ENCODE results near the gene UFSP2.

UFSP2 gene

GRCh38 chr4:185358959-185359358 is 66.8 kb downstream of the UFSP2 start:
- no peak overlapping the region for H3K4me2 ChIP-seq (ENCODE audit: low read length)
- TF ChIP-seq EZH2phosphoT487 (IDR thresholded peaks at IDR 0.05; ENCODE audit: borderline replicate concordance, low read length): no peak
- no peak for TF ChIP-seq CTCF (IDR thresholded peaks at IDR 0.05; ENCODE audit: low read depth, low read length, poor library complexity, severe bottlenecking)
- H3K36me3 ChIP-seq (ENCODE audit: control insufficient read depth, low read length): peaks cover 55% of the 10 kb centered on the region
- no peak overlapping the region for H3K4me3 ChIP-seq (ENCODE audit: low read length)
- no peaks in the 10 kb centered on the region for H3K9me3 ChIP-seq (ENCODE audit: control insufficient read depth, insufficient read depth, low read length)
- H3K79me2 ChIP-seq (ENCODE audit: control insufficient read depth, low read length): no peaks in the 10 kb centered on the region
- no peaks in the 10 kb centered on the region for H3F3A ChIP-seq (ENCODE audit: control insufficient read depth, insufficient read depth)
- H3K27me3 ChIP-seq (ENCODE audit: control insufficient read depth, low read length): no peaks in the 10 kb centered on the region
- H3K4me1 ChIP-seq (ENCODE audit: control insufficient read depth, low read length): no peaks in the 10 kb centered on the region
- no peaks in the 10 kb centered on the region for H4K20me1 ChIP-seq (ENCODE audit: control insufficient read depth, insufficient read depth, low read depth, low read length)
- H3K27ac ChIP-seq (ENCODE audit: low read depth, low read length): no peak overlapping the region
- H3K9me2 ChIP-seq (replicated peaks; ENCODE audit: control insufficient read depth, low read length): no peaks in the 10 kb centered on the region

GRCh38 chr4:185358514-185358913 is 67.2 kb downstream of the UFSP2 start:
- Histone ChIP-seq H3K27ac (ENCODE audit: low read depth, low read length) (no peak overlapping the region), H3K27me3 (ENCODE audit: control insufficient read depth, low read length) (no peaks in the 10 kb centered on the region), H4K20me1 (ENCODE audit: control insufficient read depth, insufficient read depth, low read depth, low read length) (no peaks in the 10 kb centered on the region), H3K9me2 (replicated peaks; ENCODE audit: control insufficient read depth, low read length) (no peaks in the 10 kb centered on the region), H3K4me3 (ENCODE audit: low read length) (no peak overlapping the region), H3K4me1 (ENCODE audit: control insufficient read depth, low read length) (no peaks in the 10 kb centered on the region), H3K79me2 (ENCODE audit: control insufficient read depth, low read length) (no peaks in the 10 kb centered on the region), H3K9me3 (ENCODE audit: control insufficient read depth, insufficient read depth, low read length) (no peaks in the 10 kb centered on the region), H3K4me2 (ENCODE audit: low read length) (no peak overlapping the region), H3F3A (ENCODE audit: control insufficient read depth, insufficient read depth) (no peaks in the 10 kb centered on the region), H3K36me3 (ENCODE audit: control insufficient read depth, low read length) (peaks cover 57% of the 10 kb centered on the region)
- TF ChIP-seq CTCF (IDR thresholded peaks at IDR 0.05; ENCODE audit: low read depth, low read length, poor library complexity, severe bottlenecking) (no peak), EZH2phosphoT487 (IDR thresholded peaks at IDR 0.05; ENCODE audit: borderline replicate concordance, low read length) (no peak)

GRCh38 chr4:185357733-185358440 is 67.9 kb downstream of the UFSP2 start:
- Histone ChIP-seq H3K4me1 (ENCODE audit: control insufficient read depth, low read length) (no peaks in the 10 kb centered on the region), H3F3A (ENCODE audit: control insufficient read depth, insufficient read depth) (no peaks in the 10 kb centered on the region), H3K27ac (ENCODE audit: low read depth, low read length) (no peak overlapping the region), H3K36me3 (ENCODE audit: control insufficient read depth, low read length) (peaks cover 57% of the 10 kb centered on the region), H4K20me1 (ENCODE audit: control insufficient read depth, insufficient read depth, low read depth, low read length) (no peaks in the 10 kb centered on the region), H3K4me3 (ENCODE audit: low read length) (no peak overlapping the region), H3K27me3 (ENCODE audit: control insufficient read depth, low read length) (no peaks in the 10 kb centered on the region), H3K4me2 (ENCODE audit: low read length) (no peak overlapping the region), H3K9me3 (ENCODE audit: control insufficient read depth, insufficient read depth, low read length) (no peaks in the 10 kb centered on the region), H3K79me2 (ENCODE audit: control insufficient read depth, low read length) (no peaks in the 10 kb centered on the region), H3K9me2 (replicated peaks; ENCODE audit: control insufficient read depth, low read length) (no peaks in the 10 kb centered on the region)
- TF ChIP-seq EZH2phosphoT487 (IDR thresholded peaks at IDR 0.05; ENCODE audit: borderline replicate concordance, low read length) (no peak), CTCF (IDR thresholded peaks at IDR 0.05; ENCODE audit: low read depth, low read length, poor library complexity, severe bottlenecking) (no peak)
